GM18505 (cell line): ENCODE data around the gene HMGA1.

Source experiments
- ATAC-seq: cut with Tn5 transposase; IDR thresholded peaks from one replicate; pipeline ENCODE4 v1.9.1; 2021; ENCODE audit not compliant: unreplicated experiment
- POLR2A ChIP-seq: IDR thresholded peaks from 4 replicates; pipeline ENCODE4 v1.6.1; 2011; ENCODE audit warnings: borderline replicate concordance; ENCODE audit not compliant: insufficient read depth, insufficient read length; ENCODE audit errors: extremely low read depth

The HMGA1 gene

DNA sequence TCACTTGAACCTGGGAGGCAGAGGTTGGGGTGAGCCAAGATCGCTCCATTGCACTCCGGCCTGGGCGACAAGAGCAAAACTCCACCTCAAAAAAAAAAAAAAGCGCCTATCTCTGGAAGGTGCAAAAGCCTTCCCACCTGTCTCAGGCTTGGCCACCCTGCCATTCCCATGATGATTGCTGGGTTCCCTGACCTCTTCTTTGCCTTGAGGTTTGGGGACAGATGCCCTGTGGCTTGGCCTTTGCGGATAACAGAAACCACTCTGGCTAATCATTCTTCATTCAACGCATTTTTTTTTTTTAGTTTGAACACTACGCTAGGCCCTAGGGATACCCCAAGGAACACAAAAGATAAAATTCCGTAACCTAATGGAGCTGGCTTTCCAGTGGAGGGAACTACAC lies 6.8 kb upstream of the HMGA1 start:
- TF ChIP-seq POLR2A = no peak
- no peak for ATAC-seq

DNA sequence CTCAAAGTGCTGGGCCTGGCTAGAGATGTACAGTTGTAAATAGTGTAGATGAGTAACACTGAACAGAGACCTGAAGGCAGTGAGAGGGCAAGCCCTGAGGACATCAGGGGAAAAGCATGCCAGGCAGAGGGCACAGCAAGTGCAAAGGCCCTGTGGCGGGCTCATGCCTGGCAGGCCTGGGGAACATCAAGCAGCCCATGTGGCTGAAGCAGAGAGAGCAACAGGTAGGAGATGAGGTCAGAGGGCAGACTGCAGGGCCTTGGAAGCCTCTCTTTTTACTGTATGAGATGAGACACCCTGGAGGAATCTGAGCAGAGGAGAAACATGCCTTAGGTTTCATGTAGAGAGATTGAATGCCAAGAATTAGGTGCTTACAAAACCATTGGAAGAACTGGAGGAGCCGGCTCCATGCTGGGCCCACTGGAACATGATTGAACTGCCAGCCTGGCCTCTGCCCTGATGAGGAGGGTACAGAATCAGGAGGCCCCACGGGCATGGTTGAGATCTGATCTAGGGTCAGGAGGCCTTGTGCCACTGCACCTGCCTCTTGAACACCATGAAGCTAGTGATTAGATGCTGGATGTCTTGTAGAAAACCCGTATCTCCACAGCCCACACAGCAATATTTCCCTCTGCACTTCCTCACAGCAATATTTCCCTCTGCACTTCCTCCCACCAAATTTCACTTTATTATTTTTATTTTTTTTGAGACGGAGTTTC lies 5.9 kb upstream of the HMGA1 start:
- ATAC-seq = no peak
- no peak for TF ChIP-seq POLR2A

DNA sequence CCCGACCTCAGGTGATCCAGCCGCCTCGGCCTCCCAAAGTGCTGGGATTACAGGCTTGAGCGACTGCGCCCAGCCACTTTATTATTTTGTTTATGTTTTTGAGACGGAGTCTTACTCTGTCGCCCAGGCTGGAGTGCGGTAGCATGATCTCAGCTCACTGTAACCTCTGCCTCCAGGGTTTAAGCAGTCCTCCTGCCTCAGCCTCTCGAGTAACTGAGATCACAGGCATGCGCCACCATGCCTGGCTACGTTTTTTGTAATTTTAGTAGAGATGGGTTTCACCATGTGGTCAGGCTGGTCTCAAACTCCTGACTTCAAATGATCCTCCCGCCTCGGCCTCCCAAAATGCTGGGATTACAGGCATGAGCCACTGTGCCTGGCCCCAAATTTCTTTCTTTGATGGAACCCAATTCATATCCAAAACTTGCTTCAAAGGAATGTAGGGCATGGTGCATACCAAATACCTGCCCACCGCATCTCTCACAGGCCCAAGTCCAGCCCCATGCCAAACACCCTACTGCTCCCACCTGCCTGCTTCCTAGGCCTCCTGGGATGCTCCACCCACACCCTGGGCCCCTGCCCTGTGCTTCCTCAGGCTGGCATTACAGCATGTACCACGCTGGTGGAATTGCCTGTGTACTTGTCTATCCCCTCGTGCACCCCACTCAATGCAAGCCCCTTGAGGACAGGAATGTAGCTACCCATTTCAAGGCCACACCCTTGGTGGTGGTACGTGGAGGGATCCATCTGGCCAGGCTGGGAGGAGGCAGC lies 4.9 kb upstream of the HMGA1 start:
- no peak for TF ChIP-seq POLR2A
- no peak for ATAC-seq

DNA sequence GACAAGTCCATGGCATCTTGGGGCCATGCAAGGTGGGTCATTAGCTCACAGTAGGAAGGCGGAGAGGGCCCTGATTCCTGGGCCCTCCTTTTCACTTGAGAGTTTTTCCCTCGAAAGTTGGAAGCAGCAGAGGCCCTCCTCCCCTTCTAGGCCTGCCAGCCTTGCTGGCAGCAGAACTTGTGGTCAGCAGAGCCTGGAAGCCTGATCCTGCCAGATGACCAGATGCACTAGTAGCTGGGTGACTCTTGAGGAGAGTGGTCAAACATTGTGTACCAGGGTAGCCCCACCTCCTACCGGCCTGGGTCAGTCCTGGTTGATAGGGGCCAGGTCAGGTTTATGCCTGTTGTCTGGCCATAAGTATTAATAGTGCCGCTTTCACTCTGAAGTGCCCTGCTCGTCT lies 3.8 kb upstream of the HMGA1 start:
- TF ChIP-seq POLR2A = no peak

DNA sequence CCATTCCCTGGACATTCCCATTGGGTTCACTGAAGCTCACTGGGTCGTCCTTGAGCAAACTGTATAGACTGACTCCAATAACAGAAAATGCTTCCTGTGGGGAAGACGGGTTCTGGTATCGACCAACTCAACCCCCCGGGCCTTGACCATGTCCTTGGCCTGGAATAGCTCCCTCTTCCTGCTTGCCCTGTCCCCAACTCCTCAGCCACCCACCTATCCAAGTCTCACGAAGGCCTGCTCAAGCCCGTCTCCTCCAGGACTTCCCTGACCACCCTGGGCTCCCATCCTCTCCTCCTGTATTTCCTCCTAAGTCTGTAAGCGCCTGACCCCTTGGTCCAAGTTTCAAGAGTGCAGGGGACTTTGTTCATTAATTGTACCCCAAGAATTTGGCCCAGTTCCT lies 2.8 kb upstream of the HMGA1 start:
- ATAC-seq = no peak
- TF ChIP-seq POLR2A = no peak

More for the DNA sequence above, 3.8 kb upstream of the HMGA1 start:
- ATAC-seq = no peak

DNA sequence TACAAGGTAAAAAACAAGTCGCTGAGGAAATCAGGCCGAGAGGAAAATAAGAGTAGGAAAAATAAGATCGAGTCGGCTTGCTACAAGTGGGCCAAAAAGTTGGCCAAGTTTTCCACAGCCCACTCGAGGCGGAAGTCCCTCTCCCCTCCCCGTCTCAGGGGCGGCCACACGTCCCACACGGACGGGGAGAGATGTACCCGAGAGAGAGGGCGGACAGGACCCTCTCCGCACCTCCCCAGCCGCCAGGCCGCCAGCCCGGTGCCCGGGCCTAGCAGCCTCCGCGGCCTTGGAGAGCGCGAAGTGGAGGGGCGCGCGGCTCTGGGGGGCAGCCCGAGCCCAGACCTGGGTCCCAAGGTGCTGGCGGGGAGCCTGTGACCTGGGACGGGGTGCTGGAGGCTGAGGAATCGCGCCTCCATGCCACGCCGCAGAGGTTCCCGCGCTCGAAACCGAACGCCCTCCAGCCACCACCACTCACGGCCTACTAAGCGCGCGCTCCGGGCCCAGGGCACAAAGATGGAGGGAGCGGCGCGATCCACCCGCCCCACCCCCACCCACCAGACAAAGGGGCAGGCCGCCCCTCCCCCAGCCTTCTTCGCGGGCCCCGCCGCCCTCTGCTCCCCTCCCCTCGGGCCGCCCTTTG lies 1.9 kb upstream of the HMGA1 start:
- no peak for ATAC-seq
- no peak for TF ChIP-seq POLR2A

DNA sequence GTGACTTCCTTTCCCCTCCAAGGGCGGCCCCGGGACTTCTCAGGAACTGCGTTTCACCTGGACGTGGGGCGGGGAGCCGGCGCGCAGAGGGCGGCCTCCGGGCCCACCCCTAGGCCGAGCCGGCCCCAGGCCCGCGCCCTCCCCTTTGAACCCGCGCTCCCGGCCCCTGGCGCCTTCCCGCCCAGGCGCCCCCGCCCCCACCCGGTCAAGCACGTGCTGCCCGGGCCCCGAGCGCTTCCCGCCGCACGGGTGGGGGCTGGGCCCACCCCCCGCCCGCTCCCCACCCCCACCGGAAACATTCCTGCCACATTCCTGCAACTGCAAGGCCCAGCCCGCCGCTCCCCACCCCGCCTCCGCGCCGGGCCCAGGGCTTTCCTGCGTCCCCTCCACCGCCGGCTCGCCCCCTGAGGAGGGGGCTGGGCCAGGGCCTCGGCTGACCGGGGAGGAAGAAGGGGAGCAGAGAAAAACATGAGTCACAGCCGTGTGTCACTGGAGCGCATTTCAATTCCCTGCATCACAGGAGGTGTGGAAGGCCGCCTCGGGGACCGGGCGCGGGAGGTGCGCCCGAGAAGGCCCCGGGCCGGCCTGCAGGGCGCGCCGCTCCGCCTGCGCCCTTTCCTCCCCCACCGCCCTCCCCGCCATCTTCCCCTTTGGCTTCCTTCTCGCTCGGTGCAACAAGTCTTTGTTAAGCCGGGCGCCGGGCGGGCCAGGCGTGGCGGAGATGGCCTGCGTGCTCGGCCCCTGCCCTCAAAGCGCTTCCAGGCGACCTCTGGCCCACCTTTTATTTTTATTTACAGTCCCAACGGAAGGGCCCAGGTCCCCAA lies 1.2 kb upstream of the HMGA1 start:
- ATAC-seq = no peak
- peak; percentile 45 for TF ChIP-seq POLR2A

DNA sequence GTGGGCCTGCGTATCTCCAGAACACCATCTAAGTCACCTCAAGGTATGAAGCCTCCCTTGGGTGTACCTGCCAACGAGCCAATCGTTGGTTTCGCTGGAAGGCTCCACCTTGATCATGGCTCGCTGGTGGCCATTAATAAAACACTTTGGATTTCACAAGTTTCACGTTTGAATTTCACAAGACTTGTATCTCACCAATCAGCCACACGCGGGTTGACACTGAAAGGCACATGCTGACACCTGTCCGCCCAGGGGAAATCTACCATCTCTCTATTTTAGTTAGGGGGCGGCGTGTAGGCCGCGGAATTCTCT lies 586 bp upstream of the HMGA1 start:
- no peak for ATAC-seq
- TF ChIP-seq POLR2A = no peak

DNA sequence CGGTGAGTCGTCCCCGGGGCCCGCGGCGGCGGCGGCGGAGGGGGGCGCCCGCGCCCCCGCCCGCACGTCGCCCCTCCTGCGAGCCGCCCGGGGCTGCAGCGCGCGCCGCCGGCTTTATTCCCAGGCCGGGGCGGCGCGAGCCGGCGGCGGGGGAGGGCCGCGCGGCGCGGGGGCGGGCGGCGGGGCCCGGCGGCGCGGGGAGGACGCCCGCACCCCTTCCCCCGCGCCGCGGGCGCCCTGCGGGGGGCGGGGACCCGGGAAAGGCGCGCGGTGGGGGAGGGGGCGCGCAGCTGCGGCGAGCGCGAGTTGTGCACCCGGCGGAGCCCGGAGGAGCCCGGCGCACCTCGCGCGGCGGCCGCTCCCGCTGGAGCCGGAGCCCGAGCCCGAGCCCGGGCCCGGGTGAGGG lies 646 bp downstream of the HMGA1 start:
- TF ChIP-seq POLR2A = no peak
- ATAC-seq = peak; percentile 14

DNA sequence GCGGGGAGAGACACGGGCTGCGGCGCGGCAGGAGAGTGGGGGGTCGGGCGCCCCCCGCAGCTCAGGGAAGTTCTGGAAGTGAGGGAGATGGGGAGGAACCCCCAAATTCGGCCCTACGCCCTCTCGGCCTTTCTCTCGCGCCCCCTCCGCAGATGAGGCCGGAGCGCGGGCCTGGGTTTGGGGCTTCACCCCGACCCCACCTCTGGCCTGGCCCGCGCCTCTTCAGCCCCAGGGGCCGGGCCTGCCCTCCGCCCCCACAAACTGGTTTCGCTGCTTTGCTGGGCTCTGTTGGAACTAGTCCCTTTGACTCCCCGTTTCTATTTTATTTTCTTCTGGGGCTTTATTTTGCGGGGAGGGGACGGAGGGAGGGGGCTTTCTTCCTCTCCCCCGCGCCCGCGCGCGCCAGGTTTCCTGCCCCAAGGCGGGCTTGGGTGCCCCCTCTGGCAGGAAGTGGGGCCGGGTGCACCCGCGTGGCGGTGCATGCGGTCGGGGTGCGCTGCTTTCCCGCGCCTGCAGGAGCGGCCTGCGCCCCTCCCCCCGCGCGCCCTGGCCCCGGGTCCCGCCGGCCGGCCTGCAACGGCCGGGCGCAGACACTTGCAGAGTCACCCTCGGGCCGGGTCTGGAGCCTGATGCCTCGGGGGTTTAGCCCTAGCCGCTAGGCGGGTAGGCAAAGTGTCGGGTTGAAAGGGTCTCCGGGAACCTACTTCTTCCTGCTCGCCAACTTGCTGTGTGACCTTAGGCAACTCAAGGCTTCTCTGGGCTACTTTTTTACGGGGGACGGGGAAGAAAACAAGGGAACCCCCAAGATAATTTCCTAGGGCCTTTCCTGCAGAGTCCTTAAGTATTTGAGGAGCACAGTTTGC lies 1.3 kb downstream of the HMGA1 start:
- no peak for ATAC-seq
- no peak for TF ChIP-seq POLR2A

DNA sequence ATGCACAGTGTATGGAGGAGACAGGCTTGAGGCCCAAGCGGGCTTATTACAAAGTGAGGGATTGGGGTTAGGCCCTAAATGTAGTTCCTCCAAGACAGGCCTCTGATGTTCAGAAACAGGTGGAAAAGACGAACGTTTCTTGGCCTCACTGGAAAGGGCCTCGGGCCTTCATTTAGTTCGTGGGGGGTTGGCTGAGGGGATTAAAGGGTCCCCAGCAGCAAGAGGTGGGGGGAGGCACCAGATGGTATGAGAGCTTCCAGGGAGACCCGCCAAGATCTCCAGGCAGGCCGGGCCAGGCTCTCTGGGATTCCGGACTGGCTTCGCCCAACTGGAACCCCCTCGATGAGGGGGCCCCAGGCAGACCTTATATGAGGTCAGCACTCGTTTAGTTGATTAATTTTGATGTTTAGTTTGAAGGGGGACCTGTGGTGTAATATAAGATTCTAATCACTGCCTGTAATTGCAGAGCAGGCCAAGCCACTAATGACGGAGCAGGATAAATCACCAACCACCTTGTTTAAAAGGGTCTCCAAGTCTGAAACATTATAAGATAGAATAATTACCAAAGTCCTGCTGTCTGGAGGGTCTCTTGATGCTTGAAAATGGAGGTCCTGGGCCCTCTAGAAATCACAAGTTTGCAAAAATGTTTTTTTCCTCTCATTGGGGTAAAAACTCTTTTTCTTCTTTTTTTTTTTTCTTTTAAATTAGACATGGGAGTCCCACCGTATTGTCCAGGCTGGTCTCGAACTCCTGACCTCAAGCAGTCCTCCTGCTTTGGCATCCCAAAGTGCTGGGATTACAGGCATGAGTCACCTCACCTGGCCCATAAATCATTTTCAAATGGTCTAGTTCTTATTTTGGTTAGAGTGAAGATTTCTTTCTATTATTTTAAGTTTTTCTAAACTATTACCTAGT lies 2.2 kb downstream of the HMGA1 start:
- TF ChIP-seq POLR2A = no peak
- no peak for ATAC-seq

DNA sequence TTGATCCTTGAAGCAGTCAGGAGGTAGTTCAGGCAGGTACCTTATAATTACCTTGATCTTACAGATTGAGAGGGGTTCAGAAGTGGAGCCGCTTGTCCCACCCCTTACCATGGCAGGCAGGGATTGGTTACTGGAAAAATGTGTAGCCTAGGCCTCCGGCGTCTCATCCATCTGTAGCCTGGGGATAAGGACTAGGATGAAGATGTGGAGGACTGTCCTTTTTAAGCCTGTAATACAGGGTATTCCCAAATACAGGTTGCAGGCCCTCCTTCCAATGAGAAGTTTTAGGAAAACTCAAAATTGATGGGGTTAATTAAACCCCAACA lies 2.8 kb downstream of the HMGA1 start:
- ATAC-seq = no peak
- no peak for TF ChIP-seq POLR2A
